Stimulated activated CD8-positive, alpha-beta memory T cell treated with anti-CD3 and anti-CD28 coated beads, Interleukin-12 subunit alpha, Interleukin-12 subunit beta, amount 100 ng/mL, for 24 hours (primary cell): ENCODE measurements around the gene FAM209A.
"Not testable (repeated sequence)": the region's sequence is repeated elsewhere in the genome, so short reads cannot be mapped to it uniquely, and the experiment has no call there.

Experiments used
- DNase-seq: peaks from one replicate; pipeline ENCODE4 v3.0.0-alpha.2; 2020; ENCODE audit errors: extremely low read depth

FAM209A gene

GRCh38 chr20:56524444-56524843 lies at the start of gene FAM209A:
TSS of gene FAM209A (plus strand) at chr20:56524744. CDS start at chr20:56524809, 65 bp downstream.
- not testable (repeated sequence) for DNase-seq

DNA sequence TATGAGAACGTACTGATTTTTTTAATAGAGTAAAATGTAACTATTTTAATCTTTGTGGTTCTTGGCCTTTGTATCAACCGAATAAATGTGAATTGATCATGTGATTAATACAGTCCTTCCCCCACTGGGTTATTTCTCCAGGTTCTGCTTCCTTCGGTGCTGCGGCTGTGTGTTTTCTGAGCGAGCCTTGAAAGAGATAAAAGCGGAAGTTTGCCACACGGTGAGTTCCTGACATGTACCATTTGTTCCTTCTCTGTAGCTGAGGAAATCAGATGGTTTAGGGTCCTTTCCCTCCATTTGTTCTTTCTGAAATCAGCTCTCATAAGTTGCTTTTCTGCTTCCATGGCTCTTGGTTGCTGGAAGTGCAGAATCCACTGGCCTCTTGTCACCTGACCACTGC lies 40.6 kb upstream of the FAM209A start:
- no peak for DNase-seq

DNA sequence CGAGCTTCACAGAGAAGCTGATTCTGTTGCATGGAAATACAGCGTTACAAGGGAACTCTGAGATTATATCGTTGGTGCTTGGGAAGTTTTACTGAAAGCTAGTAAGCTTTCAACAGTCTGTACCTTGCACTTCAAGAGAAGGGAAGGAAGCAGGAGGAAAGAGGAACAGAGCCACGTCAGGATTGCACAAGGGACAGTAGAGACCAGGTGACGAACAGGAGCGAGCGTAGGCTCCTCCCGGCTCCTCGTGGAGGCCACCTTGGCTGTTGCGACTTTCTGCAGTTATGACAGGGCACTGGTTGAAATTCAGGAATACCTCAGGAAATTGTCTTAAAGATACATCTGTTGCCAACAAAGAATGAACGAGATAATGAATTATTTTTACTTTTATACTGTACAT lies 37.3 kb upstream of the FAM209A start:
- DNase-seq: no peak

- DNase-seq: no peak
These were observed 36.0 kb upstream of the FAM209A start for GRCh38 chr20:56488566-56488965.

GRCh38 chr20:56501116-56501515 lies 23.4 kb upstream of the FAM209A start:
- DNase-seq: no peak

- DNase-seq: no peak
These were observed 20.6 kb upstream of the FAM209A start for GRCh38 chr20:56503916-56504315.

DNA sequence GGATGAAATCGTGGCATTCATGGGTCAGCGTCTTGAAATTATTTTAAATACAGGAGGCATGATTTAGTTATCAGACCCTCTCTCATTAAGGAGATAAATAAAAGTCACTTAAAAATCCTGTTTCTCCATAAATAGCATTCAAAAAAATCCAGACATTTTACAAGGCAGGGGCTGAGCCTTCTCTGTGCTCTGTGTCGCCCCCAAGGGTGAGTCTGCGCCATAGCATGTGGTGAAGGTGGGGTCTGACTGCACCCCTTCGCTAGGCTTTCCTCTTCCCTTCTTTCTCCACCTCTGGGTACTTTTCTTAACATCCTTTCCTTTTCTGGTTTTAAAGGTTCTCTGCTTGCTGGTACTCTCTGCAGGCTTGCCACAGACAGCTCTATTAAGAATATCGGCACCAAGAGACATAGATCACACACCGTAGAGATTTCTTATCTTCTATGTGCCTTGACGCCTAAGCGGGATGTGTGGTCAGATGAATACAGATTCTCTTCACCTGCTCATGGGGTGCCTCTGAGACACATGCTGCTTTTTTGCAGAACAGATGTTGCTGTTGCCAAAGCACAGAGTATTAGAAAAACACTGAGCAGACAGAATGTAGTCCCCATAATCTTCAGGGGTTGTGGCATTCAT lies 20.1 kb upstream of the FAM209A start:
- DNase-seq: no peak

GRCh38 chr20:56506103-56506502 lies 18.4 kb upstream of the FAM209A start:
- DNase-seq: no peak

DNA sequence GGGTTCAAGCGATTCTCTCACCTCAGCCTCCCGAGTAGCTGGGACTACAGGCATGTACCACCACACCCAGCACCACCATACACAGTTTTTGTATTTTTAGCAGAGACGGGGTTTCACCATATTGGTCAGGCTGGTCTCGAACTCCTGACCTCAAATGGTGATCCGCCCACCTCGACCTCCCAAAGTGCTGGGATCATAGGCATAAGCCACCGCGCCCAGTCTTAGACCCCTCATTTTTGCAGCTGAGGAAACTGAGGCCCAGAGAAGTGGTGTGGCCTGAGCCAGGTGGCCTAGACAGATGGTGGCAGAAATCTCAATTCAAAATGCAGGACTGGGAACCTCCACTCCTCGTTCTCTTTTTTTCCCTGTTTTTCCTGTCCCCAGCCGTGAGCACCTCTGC lies 12.6 kb upstream of the FAM209A start:
- no peak for DNase-seq

- DNase-seq: no peak
These were observed 11.1 kb upstream of the FAM209A start for GRCh38 chr20:56513161-56514150.

DNA sequence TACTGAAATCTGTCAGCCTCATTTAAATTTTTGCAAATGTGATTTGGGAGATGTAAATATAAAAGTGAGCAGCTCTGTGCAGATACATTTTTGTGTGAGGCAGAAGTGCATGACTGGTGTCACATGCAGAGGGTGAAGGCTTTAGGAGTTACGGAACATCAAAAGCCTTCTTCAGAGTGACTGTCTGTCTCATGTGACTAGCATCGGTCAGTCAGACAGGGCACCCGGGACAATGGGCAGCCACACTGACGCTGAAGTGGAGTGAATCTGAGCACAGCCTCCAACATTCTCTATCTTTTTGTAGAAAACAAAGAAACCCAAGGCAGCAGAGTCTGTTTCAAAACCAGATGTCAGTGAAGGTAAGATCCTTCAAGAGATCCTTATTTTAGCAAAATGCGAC lies 7.9 kb upstream of the FAM209A start:
- no peak for DNase-seq

DNA sequence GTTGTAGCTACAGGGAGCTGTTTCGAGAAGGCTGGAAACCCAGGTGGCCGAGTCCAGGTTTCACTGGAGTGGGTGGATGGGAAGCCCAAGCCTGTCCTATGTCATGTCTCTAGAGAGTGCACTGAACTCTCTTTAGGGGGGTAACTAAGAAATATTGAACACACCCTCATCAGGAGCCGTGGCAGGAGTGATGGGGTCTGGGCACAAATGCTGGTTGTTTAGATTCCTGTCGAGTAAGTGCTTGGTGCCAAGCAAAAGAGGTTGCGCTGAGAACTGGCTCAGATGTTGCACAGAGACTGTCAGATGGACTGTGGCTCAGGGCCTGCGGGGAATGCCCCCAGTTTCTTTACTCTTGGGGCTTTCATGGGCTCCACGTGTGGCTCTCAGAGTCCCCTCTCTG lies 7.3 kb upstream of the FAM209A start:
- DNase-seq: no peak

- DNase-seq: no peak
These were observed 6.9 kb upstream of the FAM209A start for GRCh38 chr20:56517641-56518040.

DNA sequence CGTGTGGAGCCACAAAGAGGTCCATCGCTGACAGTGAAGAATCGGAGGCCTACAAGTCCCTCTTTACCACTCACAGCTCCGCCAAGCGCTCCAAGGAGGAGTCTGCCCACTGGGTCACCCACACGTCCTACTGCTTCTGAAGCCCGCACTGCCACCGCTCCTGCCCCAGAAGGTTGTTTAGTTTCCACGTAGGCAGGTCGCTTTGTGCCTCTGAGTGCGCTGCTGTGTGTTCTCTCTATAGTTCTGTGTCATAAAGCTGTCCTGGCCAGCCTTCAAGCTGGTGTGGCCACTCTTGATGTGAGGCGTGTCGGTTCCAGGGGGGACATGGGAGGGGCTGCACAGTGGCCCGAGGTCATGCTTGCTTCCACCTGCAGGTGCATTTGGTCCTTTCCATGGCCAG lies 6.4 kb upstream of the FAM209A start:
- no peak for DNase-seq

DNA sequence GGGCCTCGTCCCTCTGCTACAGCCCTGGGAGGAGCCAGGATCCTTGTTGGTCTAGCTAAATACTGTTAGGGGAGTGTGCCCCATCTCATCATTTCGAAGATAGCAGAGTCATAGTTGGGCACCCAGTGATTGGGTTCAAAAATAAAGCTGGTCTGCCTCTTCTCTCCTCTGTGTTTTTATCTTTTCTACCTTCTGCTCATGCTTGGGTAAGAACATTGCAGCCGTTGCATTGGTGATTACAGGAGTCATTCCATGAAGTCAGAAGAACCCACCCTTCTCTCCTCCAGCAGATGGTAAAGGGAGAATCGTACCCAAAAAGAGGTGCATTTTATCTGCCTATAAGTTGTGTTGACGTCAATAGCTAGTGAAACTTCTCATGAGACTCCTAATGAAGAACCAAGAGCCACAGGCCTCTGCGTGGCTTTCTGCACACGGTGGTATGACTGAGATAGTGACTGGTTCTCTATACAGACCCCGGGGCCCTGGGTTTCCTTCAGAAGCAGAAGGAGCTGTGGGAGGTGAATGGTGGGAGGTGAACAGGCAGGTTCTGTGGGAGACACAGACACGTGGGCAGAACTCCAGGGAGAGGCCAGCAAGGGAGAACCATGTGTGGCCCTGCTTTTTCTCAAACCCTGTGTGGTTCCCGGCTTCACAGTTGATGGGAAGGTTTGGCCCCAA lies 5.7 kb upstream of the FAM209A start:
- no peak for DNase-seq

GRCh38 chr20:56519551-56519950 lies 5.0 kb upstream of the FAM209A start:
- no peak for DNase-seq

DNA sequence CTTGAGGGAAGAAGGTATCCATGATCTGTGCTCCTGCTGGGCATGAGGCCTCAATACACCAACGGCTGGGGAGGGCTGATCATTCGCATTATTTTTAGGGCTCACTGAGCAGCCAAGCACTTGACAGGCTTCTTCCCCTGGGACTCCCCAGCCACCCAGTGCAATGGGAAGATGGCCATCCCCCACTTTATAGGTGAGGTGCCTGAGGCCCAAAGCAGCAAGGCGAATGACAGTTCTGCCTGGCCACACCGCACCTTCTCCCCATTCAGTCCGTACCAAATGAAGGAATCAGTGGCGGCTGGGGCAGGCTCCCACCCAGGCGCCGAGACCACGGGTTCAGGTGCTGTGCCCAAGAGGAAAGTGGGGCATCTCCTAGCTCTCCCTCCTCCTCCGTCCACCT lies 4.4 kb upstream of the FAM209A start:
- no peak for DNase-seq

DNA sequence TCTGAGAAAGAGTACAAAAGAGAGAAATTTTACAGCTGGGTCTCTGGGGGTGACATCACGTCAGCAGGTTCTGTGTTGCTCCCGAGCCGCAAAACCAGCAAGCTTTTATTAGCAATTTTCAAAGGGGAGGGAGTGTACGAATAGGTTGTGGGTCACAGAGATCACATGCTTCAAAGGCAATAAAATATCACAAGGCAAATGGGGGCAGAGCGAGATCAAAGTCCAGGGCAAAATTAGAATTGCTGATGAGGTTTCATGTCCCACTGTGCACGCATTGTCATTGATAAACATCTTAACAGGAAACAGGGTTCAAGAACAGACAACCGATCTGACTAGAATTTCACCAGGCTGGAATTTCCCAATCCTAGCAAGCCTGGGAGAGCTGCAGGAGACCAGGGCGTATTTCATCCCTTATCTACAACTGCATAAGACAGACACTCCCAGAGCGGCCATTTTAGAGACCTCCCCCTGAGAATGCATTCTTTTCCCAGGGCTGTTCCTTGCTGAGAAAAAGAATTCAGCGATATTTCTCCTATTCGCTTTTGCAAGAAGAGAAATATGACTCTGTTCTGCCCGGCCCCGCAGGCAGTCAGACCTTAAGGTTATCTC lies 3.7 kb upstream of the FAM209A start:
- DNase-seq: not testable (repeated sequence)

- DNase-seq: no peak
These were observed 2.2 kb upstream of the FAM209A start for GRCh38 chr20:56522311-56522710.

- DNase-seq: no peak
These were observed 3.0 kb downstream of the FAM209A start for GRCh38 chr20:56527521-56527920.

- DNase-seq: not testable (repeated sequence)
These were observed 8.4 kb downstream of the FAM209A start, which contains the start of gene FAM209B for GRCh38 chr20:56532946-56533345. TSS of gene FAM209B (plus strand) at chr20:56533246. CDS start at chr20:56533342, 96 bp downstream.

GRCh38 chr20:56537997-56538396 lies 13.5 kb downstream of the FAM209A start:
- DNase-seq: no peak
